Memory B cell (primary cell): Measurements from ENCODE around the gene PTRH1.

Source experiments
- ATAC-seq: fragments of 150-1000 bp; cut with Tn5 transposase; 2 replicates; pipeline ENCODE4 v1.10.0; 2021; ENCODE audit warnings: low read depth, mild to moderate bottlenecking, moderate library complexity
- DNase-seq, 2 donors: peaks; one replicate each; pipeline ENCODE4 v3.0.0; 2022; ENCODE audit warnings: low spot score in 2 of 2
- H3K27ac Mint-ChIP-seq: one replicate; pipeline ENCODE4 v1.8.0; 2022; ENCODE audit warnings: mild to moderate bottlenecking, moderate library complexity, mixed read lengths
- H3K27me3 Mint-ChIP-seq: one replicate; pipeline ENCODE4 v1.8.0; 2022; ENCODE audit warnings: mixed read lengths
- H3K36me3 Mint-ChIP-seq: one replicate; pipeline ENCODE4 v1.8.0; 2022; ENCODE audit warnings: mild to moderate bottlenecking, mixed read lengths
- H3K4me1 Mint-ChIP-seq: one replicate; pipeline ENCODE4 v1.8.0; 2022; ENCODE audit warnings: mixed read lengths
- H3K4me3 Mint-ChIP-seq: one replicate; pipeline ENCODE4 v1.8.0; 2022; ENCODE audit warnings: mild to moderate bottlenecking, moderate library complexity, mixed read lengths
- H3K9me3 Mint-ChIP-seq: one replicate; pipeline ENCODE4 v1.8.0; 2022; ENCODE audit warnings: mixed read lengths

PTRH1 gene

DNA sequence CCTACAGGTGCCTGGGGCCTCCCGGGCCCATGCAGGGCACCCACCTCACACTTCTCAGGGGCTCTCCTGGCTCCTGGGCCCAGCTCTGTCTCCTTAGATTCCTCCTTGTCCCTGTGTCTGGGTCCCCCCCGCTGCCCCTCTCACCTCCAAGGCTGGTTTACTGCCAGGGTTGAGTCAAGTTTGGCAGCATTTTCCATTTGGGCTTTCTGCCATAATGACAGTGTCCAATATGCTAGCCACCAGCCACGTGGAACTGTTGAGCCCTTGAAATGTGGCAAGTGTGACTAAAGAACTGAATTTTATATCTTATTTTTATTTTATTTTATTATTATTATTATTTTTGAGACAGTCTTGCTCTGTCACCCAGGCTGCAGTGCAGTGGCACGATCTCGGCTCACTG lies 2.3 kb upstream of the PTRH1 start:
- peaks cover 3% of the 10 kb centered on the region for H3K27me3 Mint-ChIP-seq
- no peaks in the 10 kb centered on the region for H3K36me3 Mint-ChIP-seq
- no peak overlapping the region for H3K4me3 Mint-ChIP-seq
- ATAC-seq, result no peak
- DNase-seq, result no peak
- peaks cover 1% of the 10 kb centered on the region for H3K9me3 Mint-ChIP-seq
- H3K27ac Mint-ChIP-seq, result no peak overlapping the region
- H3K4me1 Mint-ChIP-seq, result peaks cover 12% of the 10 kb centered on the region

DNA sequence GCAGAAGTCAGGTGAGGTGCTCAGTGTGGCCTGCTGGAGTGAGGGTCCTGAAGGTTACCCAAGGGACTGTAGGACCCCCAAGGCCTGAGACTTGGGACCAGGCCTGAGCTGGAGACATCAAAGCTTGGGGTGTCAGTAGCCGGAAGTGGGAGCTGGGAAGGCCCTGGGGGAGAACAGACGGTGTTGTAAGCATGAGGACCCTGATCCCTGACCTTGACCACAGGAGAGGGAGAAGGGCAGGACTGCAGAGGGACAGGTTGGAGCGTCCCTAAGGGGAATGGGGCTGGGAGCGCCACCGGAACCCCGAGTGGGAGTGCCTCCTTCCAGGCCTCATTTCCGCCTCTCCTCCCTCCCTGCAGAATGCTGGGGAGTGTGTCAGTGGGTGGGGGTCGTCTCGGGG lies 949 bp upstream of the PTRH1 start:
- peaks cover 1% of the 10 kb centered on the region for H3K9me3 Mint-ChIP-seq
- H3K4me3 Mint-ChIP-seq, result peak overlapping the region; percentile 97
- no peaks in the 10 kb centered on the region for H3K36me3 Mint-ChIP-seq
- DNase-seq (no peak), ATAC-seq (no peak)
- peak overlapping the region; percentile 80 for H3K27ac Mint-ChIP-seq
- peaks cover 3% of the 10 kb centered on the region for H3K27me3 Mint-ChIP-seq
- peaks cover 12% of the 10 kb centered on the region for H3K4me1 Mint-ChIP-seq

DNA sequence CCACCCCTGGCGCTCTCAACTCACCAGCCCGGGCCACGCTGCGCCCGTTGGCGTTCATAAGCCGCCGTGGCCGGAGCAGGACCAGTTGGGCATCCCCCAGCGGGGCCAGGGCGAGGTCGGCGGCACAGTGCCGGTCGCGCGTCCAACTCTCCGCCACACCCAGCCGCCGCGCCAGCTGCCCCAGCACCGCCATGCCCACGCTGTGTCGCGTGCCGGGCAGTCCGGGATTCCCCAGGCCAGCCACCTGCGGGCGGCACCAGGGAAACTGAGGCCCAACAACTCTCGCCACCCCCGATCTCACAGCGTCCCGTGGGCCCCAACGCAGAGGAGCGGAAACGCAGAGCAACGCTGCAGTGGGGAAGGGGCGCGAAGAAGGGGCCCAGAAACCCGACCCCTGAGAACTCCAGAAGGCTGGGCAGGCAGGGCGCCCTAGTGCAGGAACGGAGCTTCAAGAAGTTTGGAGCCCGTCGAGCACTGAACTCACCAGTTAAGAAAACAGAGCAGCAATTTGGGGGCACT lies 453 bp downstream of the PTRH1 start:
- H3K4me3 Mint-ChIP-seq, result peak overlapping the region; percentile 97
- H3K9me3 Mint-ChIP-seq, result no peaks in the 10 kb centered on the region
- no peaks in the 10 kb centered on the region for H3K36me3 Mint-ChIP-seq
- DNase-seq (no peak), ATAC-seq (peak; percentile 6)
- H3K4me1 Mint-ChIP-seq, result peaks cover 12% of the 10 kb centered on the region
- H3K27me3 Mint-ChIP-seq, result no peaks in the 10 kb centered on the region
- peak overlapping the region; percentile 80 for H3K27ac Mint-ChIP-seq

DNA sequence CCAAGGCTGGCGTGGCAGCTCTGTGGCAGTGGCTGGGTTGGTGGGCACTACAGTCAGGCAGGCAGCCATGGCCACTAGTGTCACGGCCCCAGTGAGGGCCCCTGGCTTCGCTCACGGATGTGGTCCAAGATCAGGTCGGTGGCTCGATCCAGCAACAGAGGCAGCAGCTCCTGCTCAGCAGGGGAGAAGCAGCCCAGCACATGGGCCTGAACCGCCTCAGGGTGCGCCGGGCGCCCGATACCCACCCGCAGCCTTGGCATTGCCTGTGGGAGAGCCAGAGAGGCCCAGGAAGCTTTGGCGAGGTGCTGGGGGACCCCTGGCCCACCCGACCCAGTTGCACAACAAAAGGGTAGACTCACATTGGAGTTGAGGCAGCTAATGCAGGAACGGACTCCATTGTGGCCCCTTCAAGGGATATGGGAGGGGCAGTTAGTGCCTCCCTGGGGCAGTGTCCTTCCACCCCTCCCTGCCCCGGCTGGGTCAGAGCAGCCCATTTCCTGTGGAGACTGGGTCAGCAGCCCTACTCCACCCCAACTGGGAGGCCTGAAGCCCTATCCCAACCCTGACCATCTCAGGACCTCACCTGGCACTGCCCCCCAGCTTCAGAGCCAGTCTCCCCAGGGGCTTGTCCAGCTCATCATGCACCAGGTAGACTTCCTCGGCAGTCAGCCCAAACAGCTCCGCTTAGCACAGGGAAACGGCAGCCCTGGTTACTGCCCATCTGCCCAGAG lies 1.3 kb downstream of the PTRH1 start:
- Mint-ChIP-seq H3K9me3 (no peaks in the 10 kb centered on the region), H3K27ac (no peak overlapping the region), H3K27me3 (no peaks in the 10 kb centered on the region), H3K4me1 (peaks cover 12% of the 10 kb centered on the region), H3K4me3 (peak overlapping the region; percentile 73), H3K36me3 (no peaks in the 10 kb centered on the region)
- no peak for DNase-seq
- no peak for ATAC-seq

DNA sequence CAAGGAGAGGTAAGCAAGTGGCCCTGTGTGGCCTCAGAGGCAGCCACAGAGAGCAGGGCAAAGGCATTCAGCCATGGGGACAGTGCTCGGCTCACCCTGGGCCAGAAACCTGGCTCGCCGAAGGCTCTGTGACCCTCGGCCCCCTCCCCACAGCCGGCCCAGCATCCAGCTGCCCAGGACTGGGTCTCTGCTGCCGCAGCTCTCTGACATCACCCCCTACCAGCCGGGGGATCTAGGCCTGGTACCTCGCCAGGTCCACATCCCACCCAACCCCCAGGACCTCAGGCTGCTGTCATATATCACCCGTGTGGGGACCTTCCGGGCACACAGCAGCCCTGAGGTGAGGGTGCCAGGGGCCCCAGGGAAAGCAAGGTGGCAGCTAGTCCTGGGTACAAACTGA lies 2.6 kb downstream of the PTRH1 start:
- no peak for DNase-seq
- H3K4me3 Mint-ChIP-seq, result no peak overlapping the region

DNA sequence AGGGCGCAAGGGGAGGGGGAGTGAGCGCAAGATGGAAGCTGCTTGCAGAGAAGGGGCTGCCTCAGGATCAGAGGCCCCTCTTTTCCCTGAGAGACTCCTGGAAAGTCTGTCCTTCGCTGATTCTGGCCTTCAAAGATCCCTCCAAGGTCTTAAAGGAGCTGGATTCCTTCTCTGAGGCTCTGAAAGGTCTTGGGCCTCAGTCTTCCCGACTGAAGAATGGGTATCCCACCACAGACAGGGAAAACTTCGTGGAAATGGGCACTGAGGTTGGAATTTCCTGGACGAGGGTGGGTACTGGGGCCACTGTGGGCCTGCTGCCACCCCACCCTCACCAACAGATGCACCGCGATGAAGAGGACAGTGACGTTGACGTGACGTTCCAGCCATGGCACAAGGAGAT lies 3.1 kb downstream of the PTRH1 start:
- no peaks in the 10 kb centered on the region for H3K36me3 Mint-ChIP-seq
- ATAC-seq (no peak), DNase-seq (no peak)
- peaks cover 15% of the 10 kb centered on the region for H3K4me1 Mint-ChIP-seq
- H3K4me3 Mint-ChIP-seq, result no peak overlapping the region
- H3K27ac Mint-ChIP-seq, result peak overlapping the region; percentile 59
- H3K27me3 Mint-ChIP-seq, result no peaks in the 10 kb centered on the region
- H3K9me3 Mint-ChIP-seq, result no peaks in the 10 kb centered on the region

More for the DNA sequence above, 2.6 kb downstream of the PTRH1 start:
- Mint-ChIP-seq H3K36me3 (no peaks in the 10 kb centered on the region), H3K4me1 (peaks cover 13% of the 10 kb centered on the region), H3K27ac (peak overlapping the region; percentile 59), H3K27me3 (no peaks in the 10 kb centered on the region), H3K9me3 (no peaks in the 10 kb centered on the region)
- no peak for ATAC-seq

DNA sequence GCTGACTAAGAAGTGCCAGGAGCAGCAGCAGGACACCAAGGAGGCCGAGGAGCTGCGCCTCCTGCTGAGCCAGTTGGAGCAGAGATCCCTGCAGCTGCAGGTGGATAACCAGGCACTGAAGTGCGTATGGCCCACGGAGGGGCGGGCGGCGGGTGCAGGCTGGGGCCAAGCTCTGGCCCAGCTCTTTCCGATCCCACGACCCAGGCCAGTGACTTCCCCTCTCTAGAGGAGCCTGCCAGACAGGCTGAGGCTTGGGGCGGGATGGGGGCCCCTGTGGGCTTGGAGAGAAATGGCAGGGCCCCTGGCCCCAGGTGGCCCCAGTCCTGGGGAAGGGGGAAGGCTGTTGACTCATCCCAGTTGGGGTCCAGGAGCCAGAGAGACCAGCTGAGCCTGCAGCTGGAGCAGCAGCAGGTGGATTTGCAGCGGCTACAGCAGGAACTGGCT lies 3.6 kb downstream of the PTRH1 start:
- Mint-ChIP-seq H3K36me3 (no peaks in the 10 kb centered on the region), H3K4me3 (no peak overlapping the region), H3K27ac (no peak overlapping the region), H3K9me3 (no peaks in the 10 kb centered on the region), H3K27me3 (no peaks in the 10 kb centered on the region), H3K4me1 (peaks cover 15% of the 10 kb centered on the region)
- DNase-seq (no peak), ATAC-seq (no peak)

DNA sequence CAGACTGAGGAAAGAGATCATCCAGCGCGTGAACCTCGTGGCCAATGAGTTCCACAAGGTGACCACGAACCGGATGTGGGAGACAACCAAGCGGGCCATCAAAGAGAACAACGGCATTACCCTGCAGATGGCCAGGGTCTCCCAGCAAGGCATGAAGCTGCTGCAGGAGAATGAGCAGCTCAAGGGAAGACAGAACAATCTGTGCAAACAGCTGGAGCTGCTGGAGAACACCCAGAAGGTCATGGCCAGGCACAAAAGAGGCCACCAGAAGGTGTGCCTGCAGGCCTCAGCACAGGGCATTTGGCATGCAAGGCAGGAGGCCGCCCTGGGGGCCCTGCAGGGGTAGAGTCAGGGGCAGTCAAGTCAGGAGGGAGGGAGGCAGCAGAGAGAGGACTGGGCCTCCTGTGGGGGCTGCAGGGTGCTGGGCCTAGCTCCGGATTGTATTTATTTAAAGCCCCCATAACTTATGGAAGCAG lies 4.2 kb downstream of the PTRH1 start:
- Mint-ChIP-seq H3K27me3 (no peaks in the 10 kb centered on the region), H3K9me3 (no peaks in the 10 kb centered on the region), H3K27ac (no peak overlapping the region), H3K36me3 (no peaks in the 10 kb centered on the region), H3K4me3 (no peak overlapping the region), H3K4me1 (peaks cover 15% of the 10 kb centered on the region)
- no peak for ATAC-seq
- DNase-seq, result no peak

DNA sequence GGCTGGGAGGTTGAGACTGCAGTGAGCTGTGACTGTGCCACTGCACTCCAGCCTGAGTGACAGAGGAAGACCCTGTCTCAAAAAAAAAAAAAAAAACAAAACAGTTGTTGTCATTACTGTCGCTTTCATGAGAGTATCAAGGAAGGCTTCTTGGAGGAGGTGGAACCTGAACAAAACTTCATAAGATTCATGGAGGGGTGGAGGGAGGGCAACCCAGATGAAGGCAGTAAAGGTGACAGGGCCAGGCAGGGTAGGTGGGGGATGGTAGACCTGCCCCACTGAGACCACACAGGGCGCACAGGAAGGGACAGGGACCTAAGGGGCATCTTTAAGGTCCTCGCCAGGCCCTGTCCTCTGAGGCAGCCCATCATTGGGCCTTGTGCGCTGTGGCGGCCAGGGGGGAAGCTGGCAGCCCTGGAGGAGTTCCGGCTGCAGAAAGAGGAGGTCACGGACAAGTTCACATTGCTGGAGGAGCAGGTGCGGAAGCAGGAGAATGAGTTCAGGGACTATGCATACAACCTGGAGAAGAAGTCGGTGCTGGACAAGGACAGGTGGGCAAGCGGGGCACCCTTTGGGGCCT lies 5.2 kb downstream of the PTRH1 start:
- H3K4me1 Mint-ChIP-seq, result peaks cover 10% of the 10 kb centered on the region
- H3K36me3 Mint-ChIP-seq, result no peaks in the 10 kb centered on the region
- ATAC-seq (no peak), DNase-seq (no peak)
- H3K4me3 Mint-ChIP-seq, result no peak overlapping the region
- H3K27ac Mint-ChIP-seq, result no peak overlapping the region
- H3K9me3 Mint-ChIP-seq, result no peaks in the 10 kb centered on the region
- H3K27me3 Mint-ChIP-seq, result no peaks in the 10 kb centered on the region

DNA sequence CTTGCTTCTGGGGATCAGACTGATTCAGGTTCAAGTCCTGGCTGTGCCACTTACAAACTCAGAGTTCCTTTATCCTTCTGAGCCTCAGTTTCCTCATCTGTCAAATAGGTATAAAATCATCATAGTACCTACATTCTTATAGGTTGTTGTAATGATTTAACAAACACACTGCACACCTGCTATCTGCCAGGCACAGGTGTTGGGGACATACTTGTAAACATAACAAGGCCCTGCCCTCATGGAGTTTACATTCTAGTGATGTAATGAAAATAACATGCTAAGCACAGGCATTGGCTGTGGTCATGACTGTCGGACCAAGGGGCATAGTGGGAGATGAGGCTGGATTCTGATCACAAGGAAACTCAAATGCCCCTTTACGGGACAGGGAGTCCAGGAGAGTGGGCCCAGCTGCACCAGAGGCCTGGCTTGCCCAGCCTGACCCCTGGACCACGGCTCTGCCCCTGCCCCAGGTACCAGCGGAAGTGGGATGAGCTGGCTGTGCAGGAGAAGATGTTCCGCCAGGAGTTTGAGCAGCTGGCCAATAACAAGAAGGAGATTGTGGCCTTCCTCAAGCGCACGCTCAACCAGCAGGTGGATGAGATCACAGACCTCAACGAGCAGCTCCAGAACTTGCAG lies 6.4 kb downstream of the PTRH1 start:
- Mint-ChIP-seq H3K27me3 (peaks cover 2% of the 10 kb centered on the region), H3K36me3 (no peaks in the 10 kb centered on the region), H3K27ac (no peak overlapping the region), H3K4me1 (peaks cover 7% of the 10 kb centered on the region), H3K4me3 (no peak overlapping the region), H3K9me3 (no peaks in the 10 kb centered on the region)
- ATAC-seq, result no peak
- DNase-seq, result no peak

DNA sequence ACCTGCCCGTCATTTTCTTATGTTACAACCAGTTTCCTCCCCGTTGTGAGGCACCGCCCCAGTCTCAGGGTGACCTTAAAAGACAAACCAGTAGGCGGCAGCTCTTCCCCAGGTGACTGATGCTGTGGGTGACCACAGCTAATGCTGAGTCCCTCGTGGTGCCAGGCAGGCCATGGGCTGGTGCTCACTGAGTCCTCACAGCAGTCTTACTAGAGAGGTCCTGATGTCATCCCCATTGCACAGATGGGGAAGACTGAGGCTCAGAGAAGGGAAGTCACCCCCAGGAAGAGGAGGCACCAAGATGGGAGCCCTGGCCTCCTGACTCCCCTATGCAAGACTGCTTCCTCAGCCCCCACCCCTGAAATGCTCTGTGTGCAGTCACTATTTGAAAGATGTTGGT lies 7.7 kb downstream of the PTRH1 start:
- no peak overlapping the region for H3K4me3 Mint-ChIP-seq
- H3K36me3 Mint-ChIP-seq, result no peaks in the 10 kb centered on the region
- DNase-seq, result no peak
- H3K27me3 Mint-ChIP-seq, result peaks cover 2% of the 10 kb centered on the region
- no peak overlapping the region for H3K27ac Mint-ChIP-seq
- peaks cover 9% of the 10 kb centered on the region for H3K4me1 Mint-ChIP-seq
- ATAC-seq, result peak; percentile 82
- H3K9me3 Mint-ChIP-seq, result no peaks in the 10 kb centered on the region

DNA sequence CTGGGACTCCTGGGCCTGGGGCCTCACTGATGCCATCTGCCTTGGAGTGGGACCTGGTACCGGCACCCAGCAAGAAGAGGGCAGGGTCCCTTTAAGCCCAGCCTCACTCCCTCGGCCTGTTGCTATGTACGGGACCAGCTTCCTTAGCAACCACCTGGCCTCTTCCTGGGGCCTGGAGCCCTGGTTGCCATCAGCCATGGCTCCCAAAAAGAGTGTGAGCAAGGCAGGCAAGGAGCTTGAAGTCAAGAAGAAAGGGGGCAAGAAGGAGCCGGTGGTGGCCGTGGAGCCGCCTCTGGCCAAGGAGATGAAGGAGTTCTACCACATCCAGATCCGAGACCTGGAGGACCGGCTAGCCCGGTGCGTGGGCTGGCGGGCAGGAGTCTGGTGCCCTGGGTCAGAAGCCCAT lies 8.6 kb downstream of the PTRH1 start, which contains the start of gene CFAP157:
Gene CFAP157 (plus strand): TSS at position 153 of the 406 bp plus-strand sequence. CDS start 44 bp downstream, at position 197.
- Mint-ChIP-seq H3K4me3 (no peak within 1 kb of the TSS), H3K36me3 (no peaks in the 10 kb centered on the region), H3K27ac (no peak within 1 kb of the TSS), H3K27me3 (peaks cover 2% of the 10 kb centered on the region), H3K9me3 (no peaks in the 10 kb centered on the region), H3K4me1 (peaks cover 9% of the 10 kb centered on the region)
- DNase-seq (no peak), ATAC-seq (no peak)

DNA sequence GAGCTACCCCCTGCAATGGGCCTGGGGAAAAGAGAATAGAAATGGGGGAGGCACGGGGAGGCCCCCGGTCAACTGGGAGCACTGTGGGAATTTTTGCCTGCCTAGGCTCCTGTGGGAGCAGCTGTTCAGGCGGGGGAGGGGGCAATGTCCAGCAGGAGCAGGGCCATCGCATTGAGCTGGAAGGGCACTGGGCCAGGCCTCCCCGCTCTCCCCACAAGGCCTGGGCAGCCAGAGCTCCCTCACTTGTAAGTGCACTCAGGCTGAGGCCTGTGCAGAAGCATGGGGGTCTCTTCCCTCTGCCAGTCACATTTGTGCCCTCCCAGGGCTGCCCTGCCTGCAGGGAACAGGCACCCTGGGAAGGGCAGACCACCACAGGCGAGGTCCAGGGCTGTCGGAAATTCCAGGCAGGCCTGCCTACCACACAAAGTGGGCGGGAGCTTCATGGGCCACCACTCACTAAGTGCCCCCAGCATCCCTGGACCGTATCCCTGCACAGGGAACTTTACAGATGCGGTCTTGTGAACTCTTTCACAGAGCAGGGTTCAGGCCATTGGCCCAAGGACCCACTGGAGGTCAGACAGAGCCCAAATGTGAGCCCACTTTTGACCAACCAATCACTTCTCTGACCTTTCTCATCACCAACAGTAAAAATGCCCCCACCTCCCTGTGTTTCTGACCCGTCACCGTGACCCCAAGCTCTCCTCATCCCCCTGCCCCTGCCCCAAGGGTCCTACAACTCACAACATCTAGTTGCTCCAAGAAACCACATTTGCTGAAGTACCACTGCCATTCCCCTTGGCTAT lies 9.7 kb downstream of the PTRH1 start:
- no peak overlapping the region for H3K4me3 Mint-ChIP-seq
- no peaks in the 10 kb centered on the region for H3K9me3 Mint-ChIP-seq
- no peak overlapping the region for H3K27ac Mint-ChIP-seq
- peaks cover 2% of the 10 kb centered on the region for H3K27me3 Mint-ChIP-seq
- no peak for DNase-seq
- ATAC-seq, result no peak
- H3K4me1 Mint-ChIP-seq, result peaks cover 5% of the 10 kb centered on the region
- no peaks in the 10 kb centered on the region for H3K36me3 Mint-ChIP-seq
